Right forelimb (tissue), 1 donor: Measurements from ENCODE around the gene DAB2IP.

ENCODE experiments used
- DNase-seq: peaks from one replicate; pipeline ENCODE4 v3.0.0-alpha.2; 2018

DAB2IP gene

DNA sequence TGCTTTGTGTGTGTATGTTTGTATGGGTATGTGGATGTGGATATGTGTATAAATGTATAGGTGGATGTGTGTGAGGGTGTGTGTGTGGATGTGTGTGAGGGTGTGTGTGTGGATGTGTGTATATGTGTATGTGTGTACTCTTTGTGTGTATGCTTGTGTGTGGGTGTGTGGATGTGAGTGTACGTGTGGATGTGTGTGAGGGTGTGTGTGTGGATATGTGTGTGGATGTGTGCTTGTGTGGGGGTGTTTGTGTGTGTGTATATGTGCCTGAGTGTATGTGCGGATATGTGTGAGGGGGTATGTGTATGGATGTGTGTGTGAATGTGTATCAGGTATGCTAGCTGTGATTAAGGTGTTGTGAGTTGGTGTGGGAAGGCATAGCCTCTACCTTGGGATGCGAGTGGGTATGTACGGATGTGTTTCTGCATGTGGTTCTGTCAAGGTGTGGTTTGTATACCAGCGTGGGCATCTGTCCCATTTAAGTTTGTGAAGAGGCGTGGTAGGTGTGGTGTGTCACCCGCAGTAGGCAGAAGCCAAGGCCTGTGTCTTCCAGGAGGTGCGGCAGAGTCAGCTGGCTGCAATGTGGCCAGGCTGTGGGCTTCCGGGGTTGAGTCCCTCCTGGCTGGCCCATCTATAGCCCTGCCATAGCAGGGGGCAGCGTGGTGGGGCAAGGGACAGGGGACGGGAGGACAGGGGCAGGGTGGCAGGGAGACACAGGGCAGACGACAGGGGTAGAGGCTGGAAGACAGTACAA, 155.8 kb downstream of the DAB2IP start:
- no peak for DNase-seq

DNA sequence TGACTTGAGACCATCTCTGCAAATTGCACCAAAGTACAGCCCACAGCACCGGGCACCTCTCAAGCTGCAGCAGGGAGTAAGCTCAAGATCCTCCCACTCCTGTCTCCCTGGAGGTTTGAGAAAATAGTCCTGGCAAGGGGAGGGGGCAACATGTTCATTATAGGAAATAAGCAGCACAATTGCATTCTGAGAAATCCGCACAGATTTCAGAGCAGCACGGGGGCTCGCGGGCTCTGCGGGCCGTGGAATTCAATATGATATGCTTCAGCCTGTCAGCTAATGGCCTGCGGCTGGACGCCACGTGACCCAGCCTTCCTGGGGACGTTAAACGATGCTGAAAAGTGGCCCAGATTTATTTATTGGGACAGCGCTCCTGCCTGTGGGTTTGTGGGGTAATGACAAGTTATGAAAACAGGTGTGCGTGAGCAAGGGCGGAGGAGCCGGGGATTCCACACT, 156.4 kb downstream of the DAB2IP start:
- DNase-seq = no peak

- no peak for DNase-seq
Measured at GRCh38 chr9:121808781-121809180, 157.3 kb downstream of the DAB2IP start.

DNA sequence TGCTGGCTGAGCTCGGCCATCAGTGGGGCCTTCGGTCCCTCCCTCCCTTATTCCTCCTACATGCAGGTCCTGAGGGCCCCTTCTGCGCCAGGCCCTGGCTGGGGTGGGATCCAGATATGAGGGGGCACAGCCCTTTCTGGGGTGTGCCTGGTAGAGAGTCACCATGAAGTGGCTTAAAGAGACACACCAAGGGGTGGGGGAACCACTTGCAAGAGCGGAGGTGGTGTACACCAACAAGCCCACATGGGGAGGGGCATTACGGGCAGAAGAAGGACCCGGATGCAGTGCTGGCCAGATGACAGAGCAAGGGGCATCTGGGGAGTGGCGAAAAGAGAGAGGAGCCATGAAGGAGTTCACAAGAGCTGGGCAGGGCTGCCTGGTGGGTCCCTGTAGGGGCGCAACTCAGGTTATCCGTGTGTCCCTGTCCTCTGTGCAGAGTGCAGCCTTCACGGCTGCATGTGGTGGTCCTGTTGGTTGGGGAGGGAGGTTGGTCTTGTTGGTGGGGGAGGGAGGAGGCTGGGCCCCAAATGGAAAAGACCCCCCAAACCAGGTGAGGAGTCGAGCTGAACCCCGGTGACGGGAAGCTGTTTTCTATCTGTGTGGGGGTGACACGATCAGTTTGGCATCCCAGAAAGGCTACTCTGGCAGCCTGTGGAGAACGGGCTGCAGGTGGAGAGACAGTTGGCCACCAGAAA, 158.1 kb downstream of the DAB2IP start:
- DNase-seq = no peak

GRCh38 chr9:121810489-121810888, 159.1 kb downstream of the DAB2IP start:
- no peak for DNase-seq

- no peak for DNase-seq
Measured at GRCh38 chr9:121811140-121811539, 159.7 kb downstream of the DAB2IP start.

GRCh38 chr9:121811751-121812150, 160.3 kb downstream of the DAB2IP start:
- no peak for DNase-seq

DNA sequence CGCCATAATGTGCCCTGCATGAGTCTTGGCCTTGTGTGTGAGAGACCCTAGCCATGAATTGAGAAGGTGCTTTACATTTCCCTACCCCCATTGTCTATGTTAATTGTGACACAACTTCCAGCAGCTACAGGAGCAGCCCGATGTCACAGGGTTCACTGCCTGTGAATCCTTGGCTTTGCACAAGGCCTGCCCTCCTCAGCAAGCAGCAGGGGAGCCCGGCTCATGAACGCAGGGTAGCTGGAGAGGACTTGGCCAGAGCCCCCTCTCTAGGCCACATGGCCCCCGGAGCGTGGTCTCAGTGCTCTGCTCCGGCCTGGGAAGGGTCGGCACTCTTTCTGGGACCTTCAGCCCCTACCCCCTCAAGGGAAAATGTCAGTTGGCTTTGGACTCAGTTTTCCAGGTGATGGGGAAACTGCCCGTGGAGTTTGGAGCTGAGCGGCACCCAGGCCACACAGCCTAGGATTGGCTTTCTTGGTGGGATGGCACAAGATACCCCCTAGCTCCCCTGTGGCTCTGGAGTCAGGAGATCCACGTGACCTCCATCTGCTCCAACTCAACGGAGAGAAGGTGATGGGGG, 160.8 kb downstream of the DAB2IP start:
- DNase-seq = no peak

GRCh38 chr9:121813519-121814210, 162.2 kb downstream of the DAB2IP start:
- no peak for DNase-seq

DNA sequence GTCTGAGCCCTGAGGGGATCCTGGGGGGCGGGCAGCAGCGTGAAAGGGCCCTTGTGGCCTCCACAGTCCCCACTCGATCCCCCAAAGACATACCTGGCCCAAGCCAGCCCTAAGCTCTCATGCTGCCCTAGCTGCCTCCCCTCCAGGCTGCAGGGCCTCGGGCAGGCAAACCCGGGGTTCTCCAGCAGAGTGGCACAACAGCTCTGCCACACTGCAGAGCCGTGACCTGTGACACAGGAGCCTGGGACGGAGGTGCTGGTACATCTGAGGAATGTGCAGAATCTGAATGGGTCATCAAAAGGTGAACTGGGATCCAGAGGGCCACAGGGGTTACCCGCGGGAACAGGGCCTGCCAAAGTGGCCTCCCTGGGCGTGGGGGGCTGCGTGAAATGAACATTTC, 163.2 kb downstream of the DAB2IP start:
- DNase-seq = no peak

DNA sequence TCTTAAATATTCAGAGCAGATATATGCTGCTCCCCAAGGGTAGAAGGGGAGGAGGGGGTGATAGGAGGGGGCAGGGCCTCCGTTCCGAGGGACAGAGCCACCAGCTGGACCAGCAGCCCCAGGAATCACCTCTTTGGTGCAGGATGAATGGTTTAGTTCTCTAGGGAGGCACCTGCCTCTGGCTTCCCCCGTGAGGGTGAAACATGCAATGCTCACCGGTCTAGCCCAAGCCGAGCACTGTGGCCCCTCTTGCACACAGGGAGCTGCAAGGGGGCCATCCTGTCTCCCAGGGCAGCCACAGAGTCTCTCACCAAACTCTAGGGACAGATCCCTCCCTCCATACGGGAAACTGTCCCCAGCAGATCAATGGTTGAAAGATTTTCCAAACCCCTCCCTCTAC, 163.7 kb downstream of the DAB2IP start:
- no peak for DNase-seq

DNA sequence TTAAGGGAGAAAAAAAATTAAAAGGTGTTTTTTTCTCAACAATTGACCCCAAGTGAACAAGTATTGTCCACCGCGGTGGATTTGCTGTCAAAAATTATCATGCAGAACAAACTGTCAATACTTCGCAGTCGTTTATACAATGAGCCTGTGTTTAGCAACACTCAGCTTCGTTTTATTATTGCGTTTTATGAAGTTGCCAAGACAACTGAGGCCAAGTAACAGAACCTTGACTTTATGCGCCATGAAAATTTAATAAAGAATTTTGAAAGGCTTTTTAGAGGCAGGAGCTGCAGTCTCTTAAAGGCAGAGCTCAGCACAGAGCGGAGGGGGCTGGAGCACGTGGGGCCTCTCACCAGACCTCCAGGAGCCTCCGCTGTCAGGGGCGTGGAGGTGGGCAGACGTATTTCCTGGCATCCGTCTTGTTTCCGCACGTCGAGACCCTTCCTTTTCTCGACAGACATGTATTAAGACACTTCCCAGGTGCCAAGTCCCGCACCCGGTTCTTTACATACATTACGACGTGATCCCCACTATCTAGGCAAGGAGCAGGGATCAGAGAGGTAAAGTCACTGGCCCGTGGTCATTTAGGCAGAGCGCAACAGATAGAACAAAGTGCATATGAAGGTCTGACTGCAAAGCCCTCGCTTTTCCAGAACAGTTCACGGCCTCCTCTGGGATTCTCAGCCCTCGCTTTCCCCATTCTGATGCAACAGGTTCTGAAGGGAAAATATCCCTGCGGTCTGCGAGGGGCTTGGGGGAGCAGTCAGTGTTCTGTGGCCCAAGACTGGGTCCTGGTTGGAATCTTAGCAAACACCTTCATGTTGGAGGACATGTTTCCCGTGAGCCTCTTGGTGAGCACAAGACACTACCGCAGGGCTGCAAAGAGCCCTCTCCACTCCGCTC, 164.4 kb downstream of the DAB2IP start:
- DNase-seq = no peak

GRCh38 chr9:121816449-121816817, 165.0 kb downstream of the DAB2IP start:
- DNase-seq = no peak

DNA sequence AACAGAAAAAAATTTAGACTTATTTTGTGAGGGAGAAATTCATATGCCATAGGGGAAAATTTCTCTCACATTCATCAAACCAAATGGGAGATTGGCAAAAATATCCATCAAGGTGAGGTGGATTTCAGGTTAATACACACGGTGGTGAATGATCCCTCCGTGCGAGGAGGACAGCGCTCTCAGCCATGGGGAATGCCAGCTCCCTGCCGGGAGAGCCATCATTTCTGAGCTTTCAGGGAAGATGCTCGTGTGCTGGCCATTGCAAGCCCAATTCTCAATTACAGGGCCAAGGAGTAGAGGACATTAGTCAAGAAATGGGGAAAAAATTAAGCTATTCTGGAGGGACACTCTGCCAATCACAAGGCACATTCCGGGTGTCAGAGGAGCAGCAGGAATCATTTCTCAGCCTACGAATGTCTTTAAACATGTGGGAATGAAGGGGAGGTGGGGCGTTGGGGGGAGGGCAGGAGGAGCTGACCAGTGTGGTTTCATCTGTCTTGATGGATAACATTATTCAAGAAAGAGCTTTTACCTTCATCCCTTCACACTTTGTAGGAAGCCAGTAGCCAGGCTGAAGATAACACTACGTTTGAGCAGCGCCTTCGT, 165.5 kb downstream of the DAB2IP start:
- no peak for DNase-seq

DNA sequence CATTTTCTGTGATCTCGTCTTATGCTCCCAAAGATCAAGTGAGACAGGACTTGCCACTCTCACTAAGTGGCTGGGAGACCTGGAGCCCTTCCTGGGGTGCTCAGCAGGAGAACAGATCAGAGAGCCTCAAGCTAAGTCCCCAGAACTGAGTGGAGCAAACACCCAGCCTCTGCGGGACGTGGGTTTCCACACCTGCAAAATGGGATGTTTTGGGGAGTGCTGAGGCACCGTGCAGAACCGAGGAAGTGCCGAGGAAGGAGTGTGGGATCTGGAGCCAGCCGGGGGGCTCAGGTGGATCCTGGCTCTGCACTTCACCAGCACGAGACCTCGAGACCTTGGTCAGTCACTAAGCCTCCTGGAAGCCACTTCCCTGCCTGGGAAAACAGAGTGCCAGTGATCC, 166.0 kb downstream of the DAB2IP start:
- no peak for DNase-seq

DNA sequence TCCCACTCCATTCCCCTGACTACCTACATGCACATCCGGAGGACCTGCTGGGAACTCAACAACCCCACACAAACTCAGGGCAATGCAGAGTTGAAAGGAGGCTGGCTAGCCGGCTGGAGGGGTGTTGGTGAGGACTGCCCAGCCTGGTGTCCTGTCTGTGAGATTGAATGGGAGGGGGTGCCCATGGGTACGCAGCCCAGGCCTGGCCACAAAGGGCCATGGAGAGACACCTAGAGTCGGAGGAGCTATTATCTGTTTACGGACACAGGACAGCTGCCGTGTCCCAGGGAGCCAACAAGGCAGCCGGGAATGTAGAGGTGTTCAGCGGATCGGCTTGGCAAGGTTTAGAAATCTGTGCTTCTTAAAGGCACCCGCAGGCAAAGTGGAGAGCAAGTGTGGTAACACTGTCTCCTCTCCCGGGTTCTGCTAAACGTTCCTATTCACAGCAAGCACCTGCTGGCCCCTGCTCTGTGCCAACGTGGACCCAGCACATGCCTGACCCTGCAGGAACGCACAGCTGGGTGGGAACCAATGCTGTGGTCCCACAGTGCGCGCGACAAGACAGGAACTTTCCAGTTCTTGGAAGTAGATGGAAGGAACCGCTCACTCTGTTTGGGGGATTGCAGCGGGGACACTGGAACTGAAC, 166.7 kb downstream of the DAB2IP start:
- DNase-seq = no peak

DNA sequence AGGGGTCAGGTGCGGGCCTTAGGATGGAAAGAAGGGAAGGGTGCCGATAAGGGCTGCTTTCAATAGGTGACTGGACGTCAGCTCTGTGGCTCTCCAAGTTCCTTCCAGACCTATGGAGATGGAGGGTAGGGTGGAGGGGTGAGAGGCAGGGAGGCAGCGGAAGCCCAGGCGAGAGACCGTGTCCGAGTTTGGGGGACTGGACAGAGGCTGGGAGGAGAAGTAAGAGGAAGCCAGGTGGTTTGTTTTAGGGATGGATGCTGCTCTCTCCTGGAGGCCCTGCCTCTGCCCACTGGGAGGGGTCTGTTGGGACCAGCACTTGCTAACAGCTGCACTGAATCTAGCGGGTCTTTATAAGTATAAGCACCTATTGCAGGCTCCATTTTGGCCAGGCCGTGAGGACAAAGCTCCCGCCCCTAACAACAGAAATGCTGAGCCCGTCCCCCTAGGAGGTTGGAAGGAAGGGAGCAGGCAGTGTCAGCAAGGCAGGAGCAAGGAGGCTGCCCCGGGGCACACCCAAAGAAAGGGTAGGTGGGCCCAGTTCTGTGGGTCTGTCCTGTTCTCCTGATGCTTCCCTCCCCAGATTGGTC, 167.5 kb downstream of the DAB2IP start:
- no peak for DNase-seq

DNA sequence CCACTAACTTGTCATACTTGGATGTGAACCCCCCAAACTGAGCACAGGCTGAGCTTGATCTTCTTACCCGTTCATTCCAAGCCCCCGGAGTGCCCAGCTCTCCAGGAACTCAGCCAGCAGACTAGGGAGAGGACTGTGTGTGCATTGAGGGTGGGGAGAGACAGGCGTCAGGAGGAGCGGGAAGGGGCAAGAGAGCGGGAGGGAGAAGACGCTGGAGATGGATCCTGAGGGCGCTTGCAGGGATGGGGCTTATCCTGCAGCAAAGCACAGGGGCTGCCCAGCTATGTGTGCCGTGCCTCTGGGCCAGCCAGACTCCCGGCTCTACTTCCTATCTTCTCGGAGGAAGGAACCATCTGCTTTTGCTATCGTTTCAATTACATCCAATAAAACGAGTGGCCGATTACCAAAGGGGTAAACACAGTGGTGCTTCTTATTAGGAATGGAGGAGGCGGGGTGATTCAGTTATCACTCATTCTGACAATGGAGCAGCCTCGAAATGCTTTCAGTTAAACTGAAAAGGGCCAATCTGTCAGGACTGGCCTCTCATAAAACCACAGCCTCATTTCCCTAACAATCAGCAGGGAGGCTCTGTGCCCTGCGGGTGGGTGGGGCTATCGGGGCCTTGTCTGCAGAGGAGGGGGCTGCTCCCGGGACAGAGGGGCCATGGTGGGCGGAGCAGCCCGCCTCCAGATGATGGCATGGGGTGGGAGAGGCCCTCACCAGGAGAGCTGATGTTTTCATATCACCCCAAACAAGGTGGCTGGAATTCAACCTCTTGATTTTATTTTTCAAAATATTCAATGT, 168.2 kb downstream of the DAB2IP start:
- DNase-seq = no peak

GRCh38 chr9:121820286-121821005, 169.0 kb downstream of the DAB2IP start:
- DNase-seq = no peak

GRCh38 chr9:121821326-121821725, 169.9 kb downstream of the DAB2IP start:
- DNase-seq = no peak
